Measurements from ENCODE around the gene ANTXR1.

GRCh38 chr2:69171116-69171896 is 158.3 kb downstream of the ANTXR1 start:
- TF ChIP-seq, protein P1, sequence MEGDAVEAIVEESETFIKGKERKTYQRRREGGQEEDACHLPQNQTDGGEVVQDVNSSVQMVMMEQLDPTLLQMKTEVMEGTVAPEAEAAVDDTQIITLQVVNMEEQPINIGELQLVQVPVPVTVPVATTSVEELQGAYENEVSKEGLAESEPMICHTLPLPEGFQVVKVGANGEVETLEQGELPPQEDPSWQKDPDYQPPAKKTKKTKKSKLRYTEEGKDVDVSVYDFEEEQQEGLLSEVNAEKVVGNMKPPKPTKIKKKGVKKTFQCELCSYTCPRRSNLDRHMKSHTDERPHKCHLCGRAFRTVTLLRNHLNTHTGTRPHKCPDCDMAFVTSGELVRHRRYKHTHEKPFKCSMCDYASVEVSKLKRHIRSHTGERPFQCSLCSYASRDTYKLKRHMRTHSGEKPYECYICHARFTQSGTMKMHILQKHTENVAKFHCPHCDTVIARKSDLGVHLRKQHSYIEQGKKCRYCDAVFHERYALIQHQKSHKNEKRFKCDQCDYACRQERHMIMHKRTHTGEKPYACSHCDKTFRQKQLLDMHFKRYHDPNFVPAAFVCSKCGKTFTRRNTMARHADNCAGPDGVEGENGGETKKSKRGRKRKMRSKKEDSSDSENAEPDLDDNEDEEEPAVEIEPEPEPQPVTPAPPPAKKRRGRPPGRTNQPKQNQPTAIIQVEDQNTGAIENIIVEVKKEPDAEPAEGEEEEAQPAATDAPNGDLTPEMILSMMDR (IDR thresholded peaks at IDR 0.05; ENCODE audit: poor library complexity) = no peak
- TF ChIP-seq EZH2phosphoT487 (IDR thresholded peaks at IDR 0.05; ENCODE audit: low read depth, severe bottlenecking, unreplicated experiment) (no peak), EZH2 (IDR thresholded peaks at IDR 0.05; ENCODE audit: borderline replicate concordance) (no peak)

Measured in hepatocyte (in vitro differentiated cells).